A673 (cell line): ENCODE results near the gene PRPF4.

Experiments
- CTCF ChIP-seq: fragments of 300-800, 200-600 bp; sonication (generic); conservative IDR thresholded peaks from 2 replicates; pipeline ENCODE4 v1.5.1; 2017; ENCODE audit warnings: low read depth, mild to moderate bottlenecking, antibody characterized with exemption, low read length, moderate library complexity, mixed read lengths
- EZH2 ChIP-seq: fragments of 200-600 bp; sonication (generic); IDR thresholded peaks from 2 replicates; pipeline ENCODE4 v1.6.1; 2017; ENCODE audit warnings: borderline replicate concordance, low read depth, mild to moderate bottlenecking, mixed read lengths, antibody characterized with exemption, low read length; ENCODE audit not compliant: poor library complexity, severe bottlenecking

GRCh38 chr9:113317777-113318176 is 42.3 kb downstream of the PRPF4 start:
- TF ChIP-seq CTCF: 0 out of 2 replicates have a peak, but pooled peaks have one; percentile 22
- TF ChIP-seq EZH2: no peak
